A549 (cell line): Measurements from ENCODE around the gene WDFY2.

Experiments used
- ATOH8 ChIP-seq: fragments of 250-450 bp; sonication (Bioruptor Pico); IDR thresholded peaks from 2 replicates; pipeline ENCODE4 v1.5.0; 2020; ENCODE audit warnings: low read depth, mild to moderate bottlenecking, moderate library complexity
- CTCF ChIP-seq: fragments of >200 bp; sonication (Bioruptor Twin); formaldehyde crosslinking; IDR thresholded peaks from 3 replicates; pipeline ENCODE4 v1.5.1; 2016
- E2F6 ChIP-seq: IDR thresholded peaks from 2 replicates; pipeline ENCODE4 v1.6.1; 2012; ENCODE audit warnings: low read depth, borderline replicate concordance
- EP300 ChIP-seq, 2 experiments: fragments of >200 bp; sonication (Bioruptor Twin); formaldehyde crosslinking; IDR thresholded peaks; 2 replicates in 1 of 2; 3 replicates in 1 of 2; pipeline ENCODE4 v1.6.1; 2016 to 2017
- JUNB ChIP-seq: fragments of >200 bp; sonication (Bioruptor Twin); formaldehyde crosslinking; IDR thresholded peaks from 2 replicates; pipeline ENCODE4 v1.6.1; 2016
- MAFK ChIP-seq: fragments of 450-650 bp; IDR thresholded peaks from 2 replicates; pipeline ENCODE4 v1.6.1; 2014; ENCODE audit not compliant: partially characterized antibody
- MAZ ChIP-seq: fragments of 150-350 bp; IDR thresholded peaks from 2 replicates; pipeline ENCODE4 v1.6.1; 2014; ENCODE audit warnings: antibody characterized with exemption, low read depth, low read length, borderline replicate concordance
- MYC ChIP-seq: IDR thresholded peaks from 2 replicates; pipeline ENCODE4 v1.6.1; 2012; ENCODE audit warnings: mild to moderate bottlenecking, inconsistent platforms, low read length, improper control_type of control experiment, borderline replicate concordance
- POLR2A ChIP-seq: IDR thresholded peaks from 2 replicates; pipeline ENCODE4 v1.6.1; 2012; ENCODE audit warnings: mild to moderate bottlenecking, low read length
- RAD21 ChIP-seq, 2 experiments: fragments of >200 bp in 1 of 2; sonication (Bioruptor Twin) in 1 of 2; formaldehyde crosslinking in 1 of 2; IDR thresholded peaks in 1 of 2; conservative IDR thresholded peaks in 1 of 2; 2 replicates in 1 of 2; 3 replicates in 1 of 2; pipeline ENCODE4 v1.6.1; 2012 to 2018; ENCODE audit warnings: inconsistent platforms in 1 of 2
- REST ChIP-seq: fragments of 200-600 bp; sonication (generic); IDR thresholded peaks from 2 replicates; pipeline ENCODE4 v1.6.1; 2016; ENCODE audit warnings: antibody characterized with exemption, mild to moderate bottlenecking, moderate library complexity
- RFX5 ChIP-seq: fragments of 450-650 bp; IDR thresholded peaks from 2 replicates; pipeline ENCODE4 v1.7.1; 2014; ENCODE audit warnings: antibody characterized with exemption, mild to moderate bottlenecking, moderate library complexity
- USF2 ChIP-seq: fragments of 450-650 bp; IDR thresholded peaks from 2 replicates; pipeline ENCODE4 v1.6.1; 2014; ENCODE audit warnings: antibody characterized with exemption
- ZC3H11A ChIP-seq: fragments of 450-650 bp; IDR thresholded peaks from 2 replicates; pipeline ENCODE4 v1.6.1; 2014; ENCODE audit warnings: antibody characterized with exemption, mild to moderate bottlenecking

GRCh38 chr13:51676739-51677138 is 92.5 kb downstream of the WDFY2 start:
- no peak for TF ChIP-seq CTCF
- TF ChIP-seq EP300 (IDR thresholded peaks at IDR 0.05): no peak
- no peak for TF ChIP-seq USF2
- TF ChIP-seq POLR2A: no peak
- TF ChIP-seq ZC3H11A: no peak
- no peak for TF ChIP-seq RAD21 (conservative IDR thresholded peaks at IDR 0.05 in 1 of 2, IDR thresholded peaks at IDR 0.05 in 1 of 2)
- TF ChIP-seq MAFK: no peak
- TF ChIP-seq MAZ: no peak
- TF ChIP-seq E2F6: no peak
- no peak for TF ChIP-seq ATOH8 (CRISPR knock-in tag)
- no peak for TF ChIP-seq JUNB
- TF ChIP-seq MYC: no peak
- TF ChIP-seq RFX5: no peak
- no peak for TF ChIP-seq REST
